Ishikawa (cell line): ENCODE data around the gene WDR90.
A peak's percentile ranks its signal among the peaks of the same experiment; 100 is the strongest.

Source experiments
- CEBPB ChIP-seq: IDR thresholded peaks from 2 replicates; pipeline ENCODE4 v1.6.1; 2012
- CREB1 ChIP-seq: IDR thresholded peaks from 2 replicates; pipeline ENCODE4 v1.6.1; 2012; ENCODE audit warnings: low read depth
- EGR1 ChIP-seq: IDR thresholded peaks from 2 replicates; pipeline ENCODE4 v1.6.1; 2012
- EP300 ChIP-seq: IDR thresholded peaks from 2 replicates; pipeline ENCODE4 v1.6.1; 2012; ENCODE audit warnings: borderline replicate concordance
- FOXM1 ChIP-seq: IDR thresholded peaks from 2 replicates; pipeline ENCODE4 v1.6.1; 2012; ENCODE audit warnings: low read depth, borderline replicate concordance
- NFIC ChIP-seq: IDR thresholded peaks from 2 replicates; pipeline ENCODE4 v1.6.1; 2012
- RAD21 ChIP-seq: IDR thresholded peaks from 2 replicates; pipeline ENCODE4 v1.6.1; 2012; ENCODE audit warnings: low read depth
- TAF1 ChIP-seq: IDR thresholded peaks from 2 replicates; pipeline ENCODE4 v1.6.1; 2012; ENCODE audit warnings: low read depth, mild to moderate bottlenecking
- TCF12 ChIP-seq: IDR thresholded peaks from 2 replicates; pipeline ENCODE4 v1.6.1; 2012; ENCODE audit warnings: low read depth
- TEAD4 ChIP-seq: IDR thresholded peaks from 2 replicates; pipeline ENCODE4 v1.6.1; 2012
- YY1 ChIP-seq: IDR thresholded peaks from 2 replicates; pipeline ENCODE4 v1.6.1; 2012; ENCODE audit warnings: low read depth
- ZBTB7A ChIP-seq: IDR thresholded peaks from 2 replicates; pipeline ENCODE4 v1.6.1; 2012; ENCODE audit warnings: low read depth
- TF ChIP-seq, protein P1 (sequence below): IDR thresholded peaks from 2 replicates; pipeline ENCODE4 v1.6.1; 2012
- TF ChIP-seq, protein P2 (sequence below): IDR thresholded peaks from 2 replicates; pipeline ENCODE4 v1.6.1; 2012
- TF ChIP-seq, protein P3 (sequence below): IDR thresholded peaks from 2 replicates; pipeline ENCODE4 v1.6.1; 2012; ENCODE audit warnings: low read depth, mild to moderate bottlenecking

Gene WDR90

DNA sequence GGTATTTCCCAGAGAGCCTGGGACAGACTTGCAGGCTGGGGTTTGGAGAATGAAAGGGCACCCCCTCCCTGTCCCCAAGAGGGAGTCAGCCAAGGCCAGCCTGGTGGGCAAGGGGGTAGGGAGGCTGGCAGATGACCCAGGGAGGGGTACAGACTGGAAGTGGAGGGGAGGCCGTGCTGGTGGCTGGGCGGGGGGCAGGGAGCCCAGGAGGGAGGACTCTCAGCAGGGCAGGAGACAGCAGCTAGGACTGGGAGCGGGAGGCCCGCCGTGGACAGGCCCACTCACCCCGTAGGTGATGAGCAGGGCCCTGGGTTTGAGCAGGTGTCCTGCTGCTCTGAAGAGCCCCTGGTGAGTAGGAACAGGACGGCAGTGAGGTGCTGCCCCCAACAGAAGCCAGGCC is 14.2 kb upstream of the WDR90 start:
- TF ChIP-seq CEBPB (no peak), TEAD4 (no peak), EP300 (no peak), TCF12 (no peak), EGR1 (no peak), RAD21 (no peak), FOXM1 (no peak), TAF1 (no peak), ZBTB7A (no peak), CREB1 (no peak), NFIC (no peak), YY1 (no peak)
- TF ChIP-seq, protein P1, sequence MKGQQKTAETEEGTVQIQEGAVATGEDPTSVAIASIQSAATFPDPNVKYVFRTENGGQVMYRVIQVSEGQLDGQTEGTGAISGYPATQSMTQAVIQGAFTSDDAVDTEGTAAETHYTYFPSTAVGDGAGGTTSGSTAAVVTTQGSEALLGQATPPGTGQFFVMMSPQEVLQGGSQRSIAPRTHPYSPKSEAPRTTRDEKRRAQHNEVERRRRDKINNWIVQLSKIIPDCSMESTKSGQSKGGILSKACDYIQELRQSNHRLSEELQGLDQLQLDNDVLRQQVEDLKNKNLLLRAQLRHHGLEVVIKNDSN: no peak
- TF ChIP-seq, protein P2, sequence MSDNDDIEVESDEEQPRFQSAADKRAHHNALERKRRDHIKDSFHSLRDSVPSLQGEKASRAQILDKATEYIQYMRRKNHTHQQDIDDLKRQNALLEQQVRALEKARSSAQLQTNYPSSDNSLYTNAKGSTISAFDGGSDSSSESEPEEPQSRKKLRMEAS: no peak
- TF ChIP-seq, protein P3, sequence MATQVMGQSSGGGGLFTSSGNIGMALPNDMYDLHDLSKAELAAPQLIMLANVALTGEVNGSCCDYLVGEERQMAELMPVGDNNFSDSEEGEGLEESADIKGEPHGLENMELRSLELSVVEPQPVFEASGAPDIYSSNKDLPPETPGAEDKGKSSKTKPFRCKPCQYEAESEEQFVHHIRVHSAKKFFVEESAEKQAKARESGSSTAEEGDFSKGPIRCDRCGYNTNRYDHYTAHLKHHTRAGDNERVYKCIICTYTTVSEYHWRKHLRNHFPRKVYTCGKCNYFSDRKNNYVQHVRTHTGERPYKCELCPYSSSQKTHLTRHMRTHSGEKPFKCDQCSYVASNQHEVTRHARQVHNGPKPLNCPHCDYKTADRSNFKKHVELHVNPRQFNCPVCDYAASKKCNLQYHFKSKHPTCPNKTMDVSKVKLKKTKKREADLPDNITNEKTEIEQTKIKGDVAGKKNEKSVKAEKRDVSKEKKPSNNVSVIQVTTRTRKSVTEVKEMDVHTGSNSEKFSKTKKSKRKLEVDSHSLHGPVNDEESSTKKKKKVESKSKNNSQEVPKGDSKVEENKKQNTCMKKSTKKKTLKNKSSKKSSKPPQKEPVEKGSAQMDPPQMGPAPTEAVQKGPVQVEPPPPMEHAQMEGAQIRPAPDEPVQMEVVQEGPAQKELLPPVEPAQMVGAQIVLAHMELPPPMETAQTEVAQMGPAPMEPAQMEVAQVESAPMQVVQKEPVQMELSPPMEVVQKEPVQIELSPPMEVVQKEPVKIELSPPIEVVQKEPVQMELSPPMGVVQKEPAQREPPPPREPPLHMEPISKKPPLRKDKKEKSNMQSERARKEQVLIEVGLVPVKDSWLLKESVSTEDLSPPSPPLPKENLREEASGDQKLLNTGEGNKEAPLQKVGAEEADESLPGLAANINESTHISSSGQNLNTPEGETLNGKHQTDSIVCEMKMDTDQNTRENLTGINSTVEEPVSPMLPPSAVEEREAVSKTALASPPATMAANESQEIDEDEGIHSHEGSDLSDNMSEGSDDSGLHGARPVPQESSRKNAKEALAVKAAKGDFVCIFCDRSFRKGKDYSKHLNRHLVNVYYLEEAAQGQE: no peak

DNA sequence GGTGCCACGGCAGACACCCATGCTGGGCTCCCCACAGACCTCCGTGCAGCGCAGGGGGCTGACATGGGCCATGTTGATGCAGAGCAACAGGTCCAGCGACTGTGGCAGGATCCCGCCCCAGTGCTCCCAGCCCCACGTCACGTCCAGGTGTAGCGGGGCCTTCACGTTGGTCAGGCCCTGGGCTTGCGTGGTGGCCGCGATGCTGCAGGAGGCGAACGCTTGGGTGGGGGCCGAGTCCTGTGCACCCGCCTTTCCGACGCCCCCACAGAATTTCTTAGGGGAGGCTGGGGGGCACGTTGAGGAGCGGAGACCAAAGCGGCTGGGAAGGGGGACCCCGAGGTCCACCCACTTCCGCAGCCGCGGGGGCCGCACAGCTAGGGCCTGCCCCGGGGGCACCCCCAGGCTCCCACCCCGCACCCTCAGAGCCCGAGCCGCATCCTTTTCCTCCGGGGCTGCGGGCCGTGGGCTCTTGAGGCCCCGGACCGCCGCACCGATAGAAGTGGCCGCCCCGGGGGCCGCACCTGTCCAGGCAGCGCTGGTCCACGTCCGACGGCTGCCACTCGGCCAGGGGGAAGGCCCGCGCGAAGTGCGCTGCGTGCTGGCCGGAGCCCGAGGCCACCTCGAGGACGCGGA is 13.5 kb upstream of the WDR90 start:
- TF ChIP-seq CEBPB: no peak
- 0 out of 2 replicates have a peak, but pooled peaks have one; percentile 13 for TF ChIP-seq ZBTB7A
- TF ChIP-seq NFIC: no peak
- TF ChIP-seq FOXM1: no peak

DNA sequence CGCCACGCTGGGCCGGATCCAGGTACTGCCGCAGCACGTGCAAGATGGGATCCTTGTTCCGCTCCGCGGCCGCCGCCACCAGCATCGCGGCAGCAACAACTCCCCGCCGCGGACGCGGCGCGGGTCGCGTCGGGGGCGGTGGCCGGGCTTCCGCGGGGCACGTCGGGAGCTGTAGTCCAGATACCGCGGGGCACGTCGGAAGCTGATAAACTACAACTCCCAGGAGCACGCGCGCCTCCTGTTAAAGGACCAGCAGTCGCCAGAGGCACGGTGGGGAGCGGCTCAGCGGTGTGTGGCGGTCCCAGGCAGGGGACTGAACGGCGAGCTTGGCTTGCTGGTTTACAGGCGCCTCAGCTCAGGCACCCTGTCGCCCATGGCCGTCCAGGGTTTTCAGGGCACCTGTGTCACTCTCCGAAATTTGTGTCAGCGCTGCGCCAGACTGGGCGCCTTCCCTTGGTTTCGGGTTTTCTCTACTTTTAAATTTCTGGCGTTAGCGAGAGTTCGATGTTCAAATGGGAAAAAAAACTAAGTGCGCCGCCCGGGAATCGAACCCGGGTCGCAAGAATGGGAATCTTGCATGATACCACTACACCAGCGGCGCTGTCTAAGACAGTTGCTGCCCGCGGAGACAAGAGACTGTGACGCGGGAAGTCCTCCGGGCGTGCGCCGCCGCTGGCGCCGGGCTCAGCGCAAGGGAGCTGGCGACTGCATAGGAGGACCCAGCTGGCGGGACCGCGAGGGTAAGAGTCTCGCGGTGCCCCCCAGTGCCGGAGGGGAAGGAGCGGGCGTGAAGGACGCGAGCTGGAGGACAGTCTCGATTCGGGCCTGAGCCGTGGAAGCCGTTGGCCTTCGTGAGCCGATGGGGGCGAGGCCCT is 12.7 kb upstream of the WDR90 start, which contains the start of gene METTL26:
Gene METTL26, minus strand, starts transcription at position 100 of the 875 bp plus-strand sequence. Its CDS starts 15 bp downstream, at position 85.
- peak; percentile 13; the same call in 1 of the 2 replicates for TF ChIP-seq TAF1
- 0 out of 2 replicates have a peak, but pooled peaks have one; percentile 10 for TF ChIP-seq ZBTB7A
- TF ChIP-seq TEAD4: peak; percentile 94
- TF ChIP-seq, protein P2: peak; percentile 95
- TF ChIP-seq YY1: peak; percentile 57; the same call in 1 of the 2 replicates
- TF ChIP-seq, protein P1: peak; percentile 55
- TF ChIP-seq, protein P3: no peak
- peak; percentile 36; the same call in 1 of the 2 replicates for TF ChIP-seq EGR1
- peak; percentile 39; the same call in 1 of the 2 replicates for TF ChIP-seq CREB1
- TF ChIP-seq NFIC: no peak
- TF ChIP-seq TCF12: no peak; the same call in none of the 2 replicates
- no peak for TF ChIP-seq FOXM1
- no peak for TF ChIP-seq EP300
- 0 out of 2 replicates have a peak, but pooled peaks have one; percentile 10 for TF ChIP-seq CEBPB
- TF ChIP-seq RAD21: 0 out of 2 replicates have a peak, but pooled peaks have one; percentile 10

DNA sequence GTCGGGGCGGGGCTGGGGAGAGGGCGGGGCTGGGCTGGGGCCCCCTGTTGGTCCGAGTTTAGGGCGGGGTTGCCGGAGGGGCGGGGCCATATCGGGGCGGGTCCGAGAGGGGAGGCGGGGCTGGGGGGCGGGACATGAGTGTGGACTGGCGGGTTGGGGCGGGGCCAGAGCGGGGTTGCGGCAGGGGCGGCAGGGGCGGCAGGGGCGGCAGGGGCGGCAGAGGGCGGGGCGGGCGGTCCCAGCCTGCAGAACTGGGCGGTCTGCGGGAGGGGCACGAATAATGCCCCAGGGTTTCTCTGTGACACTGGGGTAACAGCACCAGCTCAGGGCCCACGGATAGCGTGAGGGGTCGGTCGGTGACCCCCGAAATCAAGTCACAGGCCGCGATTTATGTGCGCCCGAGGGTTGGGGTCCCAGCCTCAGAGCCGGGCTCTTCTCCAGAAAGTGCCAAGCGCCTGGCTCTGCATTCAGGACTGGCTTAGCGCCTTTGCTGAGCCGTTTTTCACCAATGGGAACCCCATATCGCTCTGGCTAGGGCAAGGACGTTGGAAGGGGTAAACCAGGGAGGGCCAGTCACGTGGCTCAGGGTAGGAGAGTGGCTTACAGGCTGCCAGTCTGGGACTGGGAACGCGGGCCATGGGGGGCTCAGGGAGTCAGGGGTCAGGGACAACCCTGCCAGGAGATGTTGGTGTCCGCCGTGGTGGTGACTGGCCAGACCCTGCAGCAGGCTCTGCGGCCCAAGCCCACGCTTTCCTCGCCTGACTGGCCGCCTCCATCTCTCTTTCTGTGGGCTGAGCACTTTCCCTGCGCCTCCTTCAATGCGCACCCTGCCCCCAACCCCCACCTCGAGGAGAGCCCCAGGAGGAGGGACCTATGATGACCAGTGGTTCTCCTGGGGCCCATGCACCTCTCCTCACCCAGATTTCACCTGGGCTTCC is 11.8 kb upstream of the WDR90 start:
- no peak for TF ChIP-seq TEAD4
- TF ChIP-seq ZBTB7A: peak; percentile 76; the same call in 1 of the 2 replicates
- TF ChIP-seq, protein P1: peak; percentile 91
